Medulla oblongata (tissue), 1 donor: Measurements from ENCODE around the gene MIPEP.

ENCODE experiments used
- DNase-seq: peaks from one replicate; pipeline ENCODE4 v3.0.0-alpha.2; 2015; ENCODE audit errors: extremely low spot score

The MIPEP gene

GRCh38 chr13:23683084-23683483 is 206.1 kb downstream of the MIPEP start:
- DNase-seq = no peak

- DNase-seq = no peak
Measured at GRCh38 chr13:23680845-23681669, 208.1 kb downstream of the MIPEP start.
